HG03457 (cell line): Measurements from ENCODE around the gene MSTO1.
"Not testable (repeated sequence)": the region's sequence is repeated elsewhere in the genome, so short reads cannot be mapped to it uniquely, and the experiment has no call there.

ENCODE experiments used
- ATAC-seq: cut with Tn5 transposase; IDR thresholded peaks from one replicate; pipeline ENCODE4 v1.9.1; 2021; ENCODE audit warnings: moderate number of reproducible peaks; ENCODE audit not compliant: unreplicated experiment

MSTO1 gene

GRCh38 chr1:155613226-155613625, 3.2 kb downstream of the MSTO1 start:
- ATAC-seq: not testable (repeated sequence)

- ATAC-seq: no peak
These were observed 12.2 kb downstream of the MSTO1 start for GRCh38 chr1:155622191-155622590.

- no peak for ATAC-seq
These were observed 13.3 kb downstream of the MSTO1 start for GRCh38 chr1:155623357-155623756.

GRCh38 chr1:155626428-155626827, 16.4 kb downstream of the MSTO1 start:
- not testable (repeated sequence) for ATAC-seq

- ATAC-seq: no peak
These were observed 26.6 kb downstream of the MSTO1 start for GRCh38 chr1:155636397-155637153.

- no peak for ATAC-seq
These were observed 30.3 kb downstream of the MSTO1 start for GRCh38 chr1:155640367-155640766.

GRCh38 chr1:155642559-155643180, 32.7 kb downstream of the MSTO1 start:
- ATAC-seq: not testable (repeated sequence)

GRCh38 chr1:155643230-155643629, 33.2 kb downstream of the MSTO1 start:
- no peak for ATAC-seq

GRCh38 chr1:155645034-155645598, 35.1 kb downstream of the MSTO1 start:
- ATAC-seq: no peak

GRCh38 chr1:155645648-155646047, 35.6 kb downstream of the MSTO1 start:
- ATAC-seq: no peak

- ATAC-seq: no peak
These were observed 36.3 kb downstream of the MSTO1 start for GRCh38 chr1:155646307-155646706.

- no peak for ATAC-seq
These were observed 38.5 kb downstream of the MSTO1 start for GRCh38 chr1:155648207-155649147.

- ATAC-seq: no peak
These were observed 39.7 kb downstream of the MSTO1 start for GRCh38 chr1:155649676-155650075.

- no peak for ATAC-seq
These were observed 40.3 kb downstream of the MSTO1 start for GRCh38 chr1:155650231-155650757.

GRCh38 chr1:155651861-155652661, 42.0 kb downstream of the MSTO1 start:
- ATAC-seq: no peak

- no peak for ATAC-seq
These were observed 42.9 kb downstream of the MSTO1 start for GRCh38 chr1:155652951-155653350.

- ATAC-seq: no peak
These were observed 47.4 kb downstream of the MSTO1 start for GRCh38 chr1:155657463-155657862.

- ATAC-seq: not testable (repeated sequence)
These were observed 51.2 kb downstream of the MSTO1 start for GRCh38 chr1:155661239-155661638.
